K562 (cell line): ENCODE data around the gene GAB2. TPM values are rescaled to one million over a fixed set of nuclear protein-coding genes. Genes with fewer than 3 reads are reported as not detected.

Experiments
- CBFA2T3 ChIP-seq: fragments of 450-650 bp; IDR thresholded peaks from 2 replicates; pipeline ENCODE4 v1.6.1; 2017
- CREM ChIP-seq: IDR thresholded peaks from 2 replicates; pipeline ENCODE4 v1.6.1; 2014; ENCODE audit warnings: antibody characterized with exemption, low read depth
- CTBP1 ChIP-seq: fragments of 450-650 bp; IDR thresholded peaks from 2 replicates; pipeline ENCODE4 v1.6.1; 2016; ENCODE audit warnings: borderline replicate concordance
- HCFC1 ChIP-seq: IDR thresholded peaks from 2 replicates; pipeline ENCODE4 v1.6.1; 2012; ENCODE audit warnings: low read depth, low read length, improper control_type of control experiment
- JUN ChIP-seq, 2 experiments: sonication (generic) in 1 of 2; formaldehyde crosslinking in 1 of 2; IDR thresholded peaks; 2 replicates each; pipeline versions ENCODE4 v1.6.1 to v1.8.0; 2012 to 2022; ENCODE audit warnings: borderline replicate concordance in 2 of 2, mild to moderate bottlenecking in 2 of 2, improper control_type of control experiment in 1 of 2, low read depth in 1 of 2, low read length in 1 of 2, missing genetic modification reagents in 1 of 2
- KAT2B ChIP-seq: IDR thresholded peaks from one replicate; pipeline ENCODE4 v1.6.1; 2012; ENCODE audit warnings: low read depth, mild to moderate bottlenecking, control low read depth, inconsistent platforms, low read length, moderate library complexity
- KDM2B ChIP-seq: fragments of 250-450 bp; sonication (Bioruptor Pico); IDR thresholded peaks from 2 replicates; pipeline ENCODE4 v1.8.0; 2021; ENCODE audit warnings: mild to moderate bottlenecking, moderate library complexity
- MCM3 ChIP-seq: fragments of 450-650 bp; IDR thresholded peaks from 2 replicates; pipeline ENCODE4 v1.6.1; 2016
- MED1 ChIP-seq: sonication (generic); formaldehyde crosslinking; IDR thresholded peaks from 2 replicates; pipeline ENCODE4 v1.8.1; 2023; ENCODE audit warnings: missing genetic modification reagents, borderline replicate concordance
- RBM25 ChIP-seq: fragments of 200-400 bp; formaldehyde crosslinking; IDR thresholded peaks from 2 replicates; pipeline ENCODE4 v1.6.1; 2018; ENCODE audit warnings: low read length, low read depth, moderate library complexity; ENCODE audit not compliant: severe bottlenecking
- RCOR1 ChIP-seq, 2 experiments: IDR thresholded peaks; 2 replicates each; pipeline ENCODE4 v1.6.1; 2012; ENCODE audit warnings: low read depth in 2 of 2, low read length in 2 of 2, borderline replicate concordance in 1 of 2, improper control_type of control experiment in 1 of 2
- SREBF1 ChIP-seq: fragments of 150-350 bp; IDR thresholded peaks from 2 replicates; pipeline ENCODE4 v1.6.1; 2014; ENCODE audit warnings: antibody characterized with exemption, low read depth, low read length, borderline replicate concordance
- STAG1 ChIP-seq: sonication (generic); formaldehyde crosslinking; IDR thresholded peaks from 2 replicates; pipeline ENCODE4 v1.5.0; 2020; ENCODE audit warnings: missing genetic modification reagents, borderline replicate concordance
- ZNF232 ChIP-seq: sonication (generic); formaldehyde crosslinking; IDR thresholded peaks from 2 replicates; pipeline ENCODE4 v1.8.0; 2022; ENCODE audit warnings: mild to moderate bottlenecking, missing genetic modification reagents
- ZNF551 ChIP-seq: fragments of 250-450 bp; sonication (Bioruptor Pico); IDR thresholded peaks from 2 replicates; pipeline ENCODE4 v1.5.0; 2021; ENCODE audit warnings: mild to moderate bottlenecking, moderate library complexity
- ZNF589 ChIP-seq: fragments of 200-800 bp; sonication (Bioruptor generic); IDR thresholded peaks from 2 replicates; pipeline ENCODE4 v1.6.1; 2016; ENCODE audit warnings: low read depth, missing genetic modification characterization, missing compliant biosample characterization
- polyA plus RNA-seq, 8 experiments: library from polyadenylated mRNA; depleted of rRNA in 4 of 8; stranded (reverse) in 5 of 8; unstranded in 3 of 8; fragments of >200 nt; fragmentation: Nextera tagmentation in 2 of 8; fragmentation: Illumina TruSeq in 1 of 8; extraction: Ambion mirVana in 2 of 8; extraction: Trizol in 1 of 8; gene quantifications; 2 replicates each; pipeline versions ENCODE4 v1.2.1 to v1.2.3, GENCODE V29; 2011 to 2014; ENCODE audit warnings: inconsistent platforms in 1 of 8, missing spikeins in 1 of 8
- total RNA-seq, 7 experiments: library from RNA; depleted of rRNA in 6 of 7; stranded (reverse); fragments of >200 nt in 6 of 7; fragmentation: Illumina TruSeq in 2 of 7; extraction: Trizol in 2 of 7; gene quantifications; 2 replicates each; pipeline versions ENCODE4 v1.2.1 to v1.2.3, GENCODE V29; 2011 to 2021; ENCODE audit warnings: low replicate concordance in 1 of 7
- TF ChIP-seq, protein P1 (sequence below): fragments of 450-650 bp; IDR thresholded peaks from 2 replicates; pipeline ENCODE4 v1.6.1; 2016; ENCODE audit warnings: borderline replicate concordance
- TF ChIP-seq, protein P2 (sequence below): sonication (generic); formaldehyde crosslinking; IDR thresholded peaks from 2 replicates; pipeline ENCODE4 v1.8.1; 2022; ENCODE audit warnings: missing genetic modification reagents
- TF ChIP-seq, protein P3 (sequence below): fragments of 450-650 bp; IDR thresholded peaks from 2 replicates; pipeline ENCODE4 v1.6.1; 2017; ENCODE audit warnings: antibody characterized with exemption, mild to moderate bottlenecking
- TF ChIP-seq, protein P4 (sequence below): fragments of 450-650 bp; IDR thresholded peaks from 2 replicates; pipeline ENCODE4 v1.6.1; 2016; ENCODE audit warnings: missing biosample characterization, missing genetic modification characterization

The GAB2 gene
- total and polyA plus RNA-seq, 9 of the 15 experiments (the other 6 are each of a cell fraction or from before 2014, with no cell fraction given) = 2.3 to 35.2 (median 16.1) TPM

DNA sequence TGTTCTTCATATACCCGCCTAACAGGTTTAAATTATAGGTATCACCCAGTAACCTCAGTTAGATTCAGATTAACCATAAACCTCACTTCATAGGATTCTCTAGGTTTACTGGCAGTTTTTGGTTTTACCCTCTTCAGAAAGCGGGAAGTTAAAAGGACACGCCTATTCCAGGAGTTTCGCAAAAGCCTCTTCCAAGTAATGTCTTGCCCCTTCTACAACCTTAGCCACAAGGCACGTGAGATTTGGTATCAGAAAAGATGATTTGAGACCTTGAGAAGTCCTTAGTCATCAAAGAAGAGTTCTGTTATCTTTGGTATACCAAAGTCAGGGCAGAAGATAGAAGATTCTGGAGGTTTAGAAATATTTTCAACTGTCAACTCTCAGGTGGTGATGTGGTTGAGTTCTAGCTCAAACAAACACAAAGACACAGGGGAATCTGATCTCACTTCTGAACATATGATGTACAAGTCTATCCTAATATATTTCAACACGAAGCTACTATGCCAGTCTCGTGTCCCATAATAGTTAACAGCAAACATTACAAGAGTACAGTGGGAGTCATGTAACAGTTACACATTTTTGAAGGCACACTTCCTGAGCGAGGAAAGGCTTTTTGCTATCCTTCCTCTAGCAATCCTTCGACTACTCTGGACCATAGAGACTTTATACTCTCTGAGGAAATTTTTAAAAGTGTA lies 125.4 kb downstream of the GAB2 start (continued):
- TF ChIP-seq HCFC1 (no peak), KDM2B (CRISPR knock-in tag) (no peak), JUN (IDR thresholded peaks at IDR 0.05; ENCODE audit: borderline replicate concordance, low read depth, low read length) (peak; percentile 43), JUN (CRISPR knock-in tag; IDR thresholded peaks at IDR 0.05; ENCODE audit: borderline replicate concordance) (no peak), STAG1 (no peak), ZNF589 (CRISPR knock-in tag) (peak; percentile 58; the same call in 1 of the 2 replicates), CBFA2T3 (peak; percentile 87), MED1 (no peak), RCOR1 (IDR thresholded peaks at IDR 0.05; ENCODE audit: borderline replicate concordance in 1 of 2, low read depth in 2 of 2, low read length in 2 of 2) (peak in 1 of 2 experiments; percentile 98; a peak in 3 of 4 replicates), ZNF232 (no peak), SREBF1 (no peak), KAT2B (no peak), CREM (peak; percentile 53), MCM3 (no peak), ZNF551 (CRISPR knock-in tag) (no peak), CTBP1 (peak; percentile 99), RBM25 (no peak)
- TF ChIP-seq, protein P1, sequence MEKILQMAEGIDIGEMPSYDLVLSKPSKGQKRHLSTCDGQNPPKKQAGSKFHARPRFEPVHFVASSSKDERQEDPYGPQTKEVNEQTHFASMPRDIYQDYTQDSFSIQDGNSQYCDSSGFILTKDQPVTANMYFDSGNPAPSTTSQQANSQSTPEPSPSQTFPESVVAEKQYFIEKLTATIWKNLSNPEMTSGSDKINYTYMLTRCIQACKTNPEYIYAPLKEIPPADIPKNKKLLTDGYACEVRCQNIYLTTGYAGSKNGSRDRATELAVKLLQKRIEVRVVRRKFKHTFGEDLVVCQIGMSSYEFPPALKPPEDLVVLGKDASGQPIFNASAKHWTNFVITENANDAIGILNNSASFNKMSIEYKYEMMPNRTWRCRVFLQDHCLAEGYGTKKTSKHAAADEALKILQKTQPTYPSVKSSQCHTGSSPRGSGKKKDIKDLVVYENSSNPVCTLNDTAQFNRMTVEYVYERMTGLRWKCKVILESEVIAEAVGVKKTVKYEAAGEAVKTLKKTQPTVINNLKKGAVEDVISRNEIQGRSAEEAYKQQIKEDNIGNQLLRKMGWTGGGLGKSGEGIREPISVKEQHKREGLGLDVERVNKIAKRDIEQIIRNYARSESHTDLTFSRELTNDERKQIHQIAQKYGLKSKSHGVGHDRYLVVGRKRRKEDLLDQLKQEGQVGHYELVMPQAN = no peak
- TF ChIP-seq, protein P2, sequence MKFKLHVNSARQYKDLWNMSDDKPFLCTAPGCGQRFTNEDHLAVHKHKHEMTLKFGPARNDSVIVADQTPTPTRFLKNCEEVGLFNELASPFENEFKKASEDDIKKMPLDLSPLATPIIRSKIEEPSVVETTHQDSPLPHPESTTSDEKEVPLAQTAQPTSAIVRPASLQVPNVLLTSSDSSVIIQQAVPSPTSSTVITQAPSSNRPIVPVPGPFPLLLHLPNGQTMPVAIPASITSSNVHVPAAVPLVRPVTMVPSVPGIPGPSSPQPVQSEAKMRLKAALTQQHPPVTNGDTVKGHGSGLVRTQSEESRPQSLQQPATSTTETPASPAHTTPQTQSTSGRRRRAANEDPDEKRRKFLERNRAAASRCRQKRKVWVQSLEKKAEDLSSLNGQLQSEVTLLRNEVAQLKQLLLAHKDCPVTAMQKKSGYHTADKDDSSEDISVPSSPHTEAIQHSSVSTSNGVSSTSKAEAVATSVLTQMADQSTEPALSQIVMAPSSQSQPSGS (CRISPR knock-in tag) = no peak
- TF ChIP-seq, protein P3, sequence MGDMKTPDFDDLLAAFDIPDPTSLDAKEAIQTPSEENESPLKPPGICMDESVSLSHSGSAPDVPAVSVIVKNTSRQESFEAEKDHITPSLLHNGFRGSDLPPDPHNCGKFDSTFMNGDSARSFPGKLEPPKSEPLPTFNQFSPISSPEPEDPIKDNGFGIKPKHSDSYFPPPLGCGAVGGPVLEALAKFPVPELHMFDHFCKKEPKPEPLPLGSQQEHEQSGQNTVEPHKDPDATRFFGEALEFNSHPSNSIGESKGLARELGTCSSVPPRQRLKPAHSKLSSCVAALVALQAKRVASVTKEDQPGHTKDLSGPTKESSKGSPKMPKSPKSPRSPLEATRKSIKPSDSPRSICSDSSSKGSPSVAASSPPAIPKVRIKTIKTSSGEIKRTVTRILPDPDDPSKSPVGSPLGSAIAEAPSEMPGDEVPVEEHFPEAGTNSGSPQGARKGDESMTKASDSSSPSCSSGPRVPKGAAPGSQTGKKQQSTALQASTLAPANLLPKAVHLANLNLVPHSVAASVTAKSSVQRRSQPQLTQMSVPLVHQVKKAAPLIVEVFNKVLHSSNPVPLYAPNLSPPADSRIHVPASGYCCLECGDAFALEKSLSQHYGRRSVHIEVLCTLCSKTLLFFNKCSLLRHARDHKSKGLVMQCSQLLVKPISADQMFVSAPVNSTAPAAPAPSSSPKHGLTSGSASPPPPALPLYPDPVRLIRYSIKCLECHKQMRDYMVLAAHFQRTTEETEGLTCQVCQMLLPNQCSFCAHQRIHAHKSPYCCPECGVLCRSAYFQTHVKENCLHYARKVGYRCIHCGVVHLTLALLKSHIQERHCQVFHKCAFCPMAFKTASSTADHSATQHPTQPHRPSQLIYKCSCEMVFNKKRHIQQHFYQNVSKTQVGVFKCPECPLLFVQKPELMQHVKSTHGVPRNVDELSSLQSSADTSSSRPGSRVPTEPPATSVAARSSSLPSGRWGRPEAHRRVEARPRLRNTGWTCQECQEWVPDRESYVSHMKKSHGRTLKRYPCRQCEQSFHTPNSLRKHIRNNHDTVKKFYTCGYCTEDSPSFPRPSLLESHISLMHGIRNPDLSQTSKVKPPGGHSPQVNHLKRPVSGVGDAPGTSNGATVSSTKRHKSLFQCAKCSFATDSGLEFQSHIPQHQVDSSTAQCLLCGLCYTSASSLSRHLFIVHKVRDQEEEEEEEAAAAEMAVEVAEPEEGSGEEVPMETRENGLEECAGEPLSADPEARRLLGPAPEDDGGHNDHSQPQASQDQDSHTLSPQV = peak; percentile 90; the same call in 1 of the 2 replicates
- TF ChIP-seq, protein P4, sequence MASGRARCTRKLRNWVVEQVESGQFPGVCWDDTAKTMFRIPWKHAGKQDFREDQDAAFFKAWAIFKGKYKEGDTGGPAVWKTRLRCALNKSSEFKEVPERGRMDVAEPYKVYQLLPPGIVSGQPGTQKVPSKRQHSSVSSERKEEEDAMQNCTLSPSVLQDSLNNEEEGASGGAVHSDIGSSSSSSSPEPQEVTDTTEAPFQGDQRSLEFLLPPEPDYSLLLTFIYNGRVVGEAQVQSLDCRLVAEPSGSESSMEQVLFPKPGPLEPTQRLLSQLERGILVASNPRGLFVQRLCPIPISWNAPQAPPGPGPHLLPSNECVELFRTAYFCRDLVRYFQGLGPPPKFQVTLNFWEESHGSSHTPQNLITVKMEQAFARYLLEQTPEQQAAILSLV (tag) = no peak
